ENCODE data around the gene PDXP. TPM values are rescaled to one million over a fixed set of nuclear protein-coding genes. Genes with fewer than 3 reads are reported as not detected.

PDXP gene
- polyA plus RNA-seq, 1 donor from 2014 or later: 108 TPM

DNA sequence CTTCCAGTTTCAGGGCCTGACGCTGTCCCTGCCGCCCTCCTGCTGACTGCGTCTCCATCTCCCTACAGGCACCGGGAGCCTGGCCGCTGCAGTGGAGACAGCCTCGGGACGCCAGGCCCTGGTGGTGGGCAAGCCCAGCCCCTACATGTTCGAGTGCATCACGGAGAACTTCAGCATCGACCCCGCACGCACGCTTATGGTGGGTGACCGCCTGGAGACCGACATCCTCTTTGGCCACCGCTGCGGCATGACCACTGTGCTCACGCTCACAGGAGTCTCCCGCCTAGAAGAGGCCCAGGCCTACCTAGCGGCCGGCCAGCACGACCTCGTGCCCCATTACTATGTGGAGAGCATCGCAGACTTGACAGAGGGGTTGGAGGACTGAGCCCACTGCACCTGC, 7.0 kb downstream of the PDXP start:
- no peaks in the 10 kb centered on the region for H3F3A ChIP-seq (ENCODE audit: insufficient read depth, low read length, poor library complexity, severe bottlenecking)
- H4K20me1 ChIP-seq (ENCODE audit: insufficient read depth): no peaks in the 10 kb centered on the region
- H3K36me3 ChIP-seq (ENCODE audit: insufficient read depth, low read length): no peaks in the 10 kb centered on the region
- H3K9me2 ChIP-seq (ENCODE audit: insufficient read depth, low read length): no peaks in the 10 kb centered on the region
- no peak overlapping the region for H3K4me3 ChIP-seq (ENCODE audit: low read length)
- no peak overlapping the region for H3K9ac ChIP-seq (ENCODE audit: low read length)
- H3K27ac ChIP-seq (ENCODE audit: low read length): no peak overlapping the region
- H3K27me3 ChIP-seq (ENCODE audit: insufficient read depth, low read depth, low read length): no peaks in the 10 kb centered on the region
- H3K9me3 ChIP-seq (ENCODE audit: low read length): no peaks in the 10 kb centered on the region
- no peak overlapping the region for H3K4me2 ChIP-seq (ENCODE audit: low read length)
- TF ChIP-seq TAF1 (IDR thresholded peaks at IDR 0.05; ENCODE audit: low read depth): no peak
- TF ChIP-seq, protein P1, sequence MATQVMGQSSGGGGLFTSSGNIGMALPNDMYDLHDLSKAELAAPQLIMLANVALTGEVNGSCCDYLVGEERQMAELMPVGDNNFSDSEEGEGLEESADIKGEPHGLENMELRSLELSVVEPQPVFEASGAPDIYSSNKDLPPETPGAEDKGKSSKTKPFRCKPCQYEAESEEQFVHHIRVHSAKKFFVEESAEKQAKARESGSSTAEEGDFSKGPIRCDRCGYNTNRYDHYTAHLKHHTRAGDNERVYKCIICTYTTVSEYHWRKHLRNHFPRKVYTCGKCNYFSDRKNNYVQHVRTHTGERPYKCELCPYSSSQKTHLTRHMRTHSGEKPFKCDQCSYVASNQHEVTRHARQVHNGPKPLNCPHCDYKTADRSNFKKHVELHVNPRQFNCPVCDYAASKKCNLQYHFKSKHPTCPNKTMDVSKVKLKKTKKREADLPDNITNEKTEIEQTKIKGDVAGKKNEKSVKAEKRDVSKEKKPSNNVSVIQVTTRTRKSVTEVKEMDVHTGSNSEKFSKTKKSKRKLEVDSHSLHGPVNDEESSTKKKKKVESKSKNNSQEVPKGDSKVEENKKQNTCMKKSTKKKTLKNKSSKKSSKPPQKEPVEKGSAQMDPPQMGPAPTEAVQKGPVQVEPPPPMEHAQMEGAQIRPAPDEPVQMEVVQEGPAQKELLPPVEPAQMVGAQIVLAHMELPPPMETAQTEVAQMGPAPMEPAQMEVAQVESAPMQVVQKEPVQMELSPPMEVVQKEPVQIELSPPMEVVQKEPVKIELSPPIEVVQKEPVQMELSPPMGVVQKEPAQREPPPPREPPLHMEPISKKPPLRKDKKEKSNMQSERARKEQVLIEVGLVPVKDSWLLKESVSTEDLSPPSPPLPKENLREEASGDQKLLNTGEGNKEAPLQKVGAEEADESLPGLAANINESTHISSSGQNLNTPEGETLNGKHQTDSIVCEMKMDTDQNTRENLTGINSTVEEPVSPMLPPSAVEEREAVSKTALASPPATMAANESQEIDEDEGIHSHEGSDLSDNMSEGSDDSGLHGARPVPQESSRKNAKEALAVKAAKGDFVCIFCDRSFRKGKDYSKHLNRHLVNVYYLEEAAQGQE (IDR thresholded peaks at IDR 0.05; ENCODE audit: borderline replicate concordance): no peak
- no peak for TF ChIP-seq RAD21 (conservative IDR thresholded peaks at IDR 0.05)
- no peak for TF ChIP-seq POLR2AphosphoS5 (IDR thresholded peaks at IDR 0.05)
- TF ChIP-seq EP300 (conservative IDR thresholded peaks at IDR 0.05; ENCODE audit: poor library complexity, severe bottlenecking): no peak
- TF ChIP-seq CTCF (IDR thresholded peaks at IDR 0.05; ENCODE audit: poor library complexity, severe bottlenecking): no peak
- TF ChIP-seq MXI1 (conservative IDR thresholded peaks at IDR 0.05; ENCODE audit: poor library complexity, severe bottlenecking): no peak
- no peak for TF ChIP-seq EZH2 (IDR thresholded peaks at IDR 0.05; ENCODE audit: borderline replicate concordance, insufficient read depth, low read length, poor library complexity, severe bottlenecking)
- TF ChIP-seq SMC3 (conservative IDR thresholded peaks at IDR 0.05; ENCODE audit: poor library complexity): no peak
- peaks cover 12% of the 10 kb centered on the region for H3K79me2 ChIP-seq (replicated peaks; ENCODE audit: insufficient read depth, low read length)
- H2AFZ ChIP-seq (ENCODE audit: low read depth, low read length): no peak overlapping the region

DNA sequence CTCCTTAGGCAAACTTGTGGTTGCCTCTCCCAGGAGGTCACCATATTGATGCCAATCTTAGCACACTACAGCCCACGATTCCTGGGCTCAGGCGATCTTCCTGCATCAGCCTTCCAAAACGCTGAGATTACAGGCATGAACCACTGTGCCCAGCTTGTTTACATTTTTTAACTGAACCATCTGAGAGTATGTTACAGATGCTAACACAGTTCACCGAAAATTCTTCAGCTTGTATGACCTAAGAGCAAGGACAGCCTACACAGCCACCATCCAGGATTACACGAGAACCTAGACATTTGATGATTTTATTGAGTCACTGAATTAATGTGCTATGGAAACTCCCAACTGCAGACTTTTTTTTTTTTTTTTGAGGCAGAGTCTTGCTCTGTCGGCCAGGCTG, 11.1 kb downstream of the PDXP start:
- Histone ChIP-seq H3K36me3 (ENCODE audit: insufficient read depth, low read length) (no peaks in the 10 kb centered on the region), H3K9ac (ENCODE audit: low read length) (no peak overlapping the region), H3K27ac (ENCODE audit: low read length) (no peak overlapping the region), H3K9me3 (ENCODE audit: low read length) (no peaks in the 10 kb centered on the region), H4K20me1 (ENCODE audit: insufficient read depth) (no peaks in the 10 kb centered on the region), H3K9me2 (ENCODE audit: insufficient read depth, low read length) (no peaks in the 10 kb centered on the region), H3K4me3 (ENCODE audit: low read length) (no peak overlapping the region), H3K79me2 (replicated peaks; ENCODE audit: insufficient read depth, low read length) (peaks cover under 1% of the 10 kb centered on the region), H3K27me3 (ENCODE audit: insufficient read depth, low read depth, low read length) (no peaks in the 10 kb centered on the region), H3K4me2 (ENCODE audit: low read length) (no peak overlapping the region), H3F3A (ENCODE audit: insufficient read depth, low read length, poor library complexity, severe bottlenecking) (no peaks in the 10 kb centered on the region), H2AFZ (ENCODE audit: low read depth, low read length) (no peak overlapping the region)
- TF ChIP-seq EP300 (conservative IDR thresholded peaks at IDR 0.05; ENCODE audit: poor library complexity, severe bottlenecking): no peak
- TF ChIP-seq POLR2AphosphoS5 (IDR thresholded peaks at IDR 0.05): no peak
- TF ChIP-seq CTCF (IDR thresholded peaks at IDR 0.05; ENCODE audit: poor library complexity, severe bottlenecking): no peak
- no peak for TF ChIP-seq RAD21 (conservative IDR thresholded peaks at IDR 0.05)

All from neural cell (in vitro differentiated cells).